Lung (tissue), 12 donors: ENCODE data around the gene MAST4. TPM values are rescaled to one million over a fixed set of nuclear protein-coding genes. Genes with fewer than 3 reads are reported as not detected.
A peak's percentile ranks its signal among the peaks of the same experiment; 100 is the strongest.

Experiments
- ATAC-seq: fragments of 200-7000 bp; cut with Tn5 transposase; one replicate; pipeline ENCODE4 v1.9.1; 2020; ENCODE audit warnings: moderate number of reproducible peaks; ENCODE audit not compliant: insufficient read depth, low FRiP score
- DNase-seq, 3 donors: peaks; one replicate each; pipeline ENCODE4 v3.0.0-alpha.2; 2013 to 2017
- H3K27ac ChIP-seq, 2 donors: one replicate each; pipeline ENCODE4 v1.5.1; 2013; ENCODE audit warnings: mild to moderate bottlenecking in 2 of 2, moderate library complexity in 2 of 2, control low read depth in 1 of 2, inconsistent platforms in 1 of 2, low read depth in 1 of 2, low read length in 1 of 2
- H3K27me3 ChIP-seq, 3 donors: one replicate each; pipeline ENCODE4 v1.5.1; 2013; ENCODE audit warnings: low read length in 2 of 3; ENCODE audit not compliant: control insufficient read depth in 3 of 3, insufficient read depth in 3 of 3
- H3K36me3 ChIP-seq, 4 donors: one replicate each; pipeline ENCODE4 v1.5.1; 2013; ENCODE audit warnings: low read length in 4 of 4, mild to moderate bottlenecking in 1 of 4, moderate library complexity in 1 of 4; ENCODE audit not compliant: control insufficient read depth in 4 of 4, insufficient read depth in 4 of 4
- H3K4me1 ChIP-seq, 5 donors: one replicate each; pipeline ENCODE4 v1.5.1; 2013; ENCODE audit warnings: low read length in 5 of 5, mild to moderate bottlenecking in 2 of 5, moderate library complexity in 1 of 5; ENCODE audit not compliant: control insufficient read depth in 5 of 5, insufficient read depth in 5 of 5
- H3K4me3 ChIP-seq: one replicate; pipeline ENCODE4 v1.5.1; 2013; ENCODE audit warnings: mild to moderate bottlenecking, control low read depth, moderate library complexity
- H3K9ac ChIP-seq, 2 donors: one replicate each; pipeline ENCODE4 v1.5.1; 2013; ENCODE audit warnings: low read length in 2 of 2, control low read depth in 1 of 2; ENCODE audit not compliant: insufficient read depth in 1 of 2
- H3K9me3 ChIP-seq, 4 donors: one replicate each; pipeline ENCODE4 v1.5.1; 2013; ENCODE audit warnings: low read length in 3 of 4, mild to moderate bottlenecking in 1 of 4, moderate library complexity in 1 of 4; ENCODE audit not compliant: control insufficient read depth in 4 of 4, insufficient read depth in 3 of 4
- CTCF ChIP-seq: IDR thresholded peaks from 2 replicates; pipeline ENCODE4 v1.5.1; 2012; ENCODE audit warnings: mild to moderate bottlenecking; ENCODE audit errors: control extremely low read depth, extremely low read depth
- WGBS, 2 donors: extraction: QIAGEN DNeasy Blood & Tissue Kit; methylation state at CpG; one replicate each; pipeline ENCODE4 v1.1.7; 2013; 5-methylcytosine and 5-hydroxymethylcytosine counted together
- polyA plus RNA-seq, 2 donors: library from polyadenylated mRNA; stranded (reverse); fragments of 200-250 nt; gene quantifications; one replicate each; pipeline ENCODE4 v1.2.1, GENCODE V29; 2013
- total RNA-seq, 2 donors: library from RNA; depleted of rRNA in 1 of 2; stranded (reverse); fragments of >200 nt in 1 of 2; gene quantifications; one replicate each; pipeline ENCODE4 v1.2.1, GENCODE V29; 2014 to 2021
- donor health status: control.
- donor health status: control.
- donor health status: Bipolar disorder and iron deficiency.
- donor health status: healthy.
- donor health status: DM: yes; HTN: yes; CAD: no.

Gene MAST4
- total and polyA plus RNA-seq, 4 donors: 13.9 to 153 (median 46.2) TPM

- H3K9me3 ChIP-seq: no peaks in the 10 kb centered on the region
- no peak overlapping the region for H3K9ac ChIP-seq
- peak overlapping the region in 1 of 2 donors; percentile 29 for H3K27ac ChIP-seq
- DNase-seq (no peak), ATAC-seq (no peak)
- no peak overlapping the region for H3K4me3 ChIP-seq
- H3K4me1 ChIP-seq: peaks cover 0 to 25% (median 10%) of the 10 kb centered on the region in 5 donors
- no peaks in the 10 kb centered on the region for H3K27me3 ChIP-seq
- TF ChIP-seq CTCF: no peak
- no peaks in the 10 kb centered on the region for H3K36me3 ChIP-seq
Measured at GRCh38 chr5:66737096-66737495, 140.9 kb downstream of the MAST4 start.

- Histone ChIP-seq H3K4me3 (no peak overlapping the region), H3K27me3 (no peaks in the 10 kb centered on the region), H3K27ac (no peak overlapping the region), H3K9me3 (no peaks in the 10 kb centered on the region), H3K9ac (no peak overlapping the region), H3K36me3 (no peaks in the 10 kb centered on the region), H3K4me1 (peaks cover 2 to 30% (median 10%) of the 10 kb centered on the region in 5 donors)
- no peak for TF ChIP-seq CTCF
- WGBS, 2 donors: 90 to 96% methylated on average over 1 of the region's 1 CpG
- ATAC-seq (no peak), DNase-seq (no peak)
Measured at GRCh38 chr5:66738136-66738535, 141.9 kb downstream of the MAST4 start.

GRCh38 chr5:66739021-66739420 is 142.8 kb downstream of the MAST4 start:
- H3K9ac ChIP-seq: no peak overlapping the region
- no peak overlapping the region for H3K4me3 ChIP-seq
- WGBS, 2 donors: 44 to 69% methylated on average over 3 of the region's 3 CpGs
- no peaks in the 10 kb centered on the region for H3K36me3 ChIP-seq
- no peaks in the 10 kb centered on the region for H3K9me3 ChIP-seq
- H3K27ac ChIP-seq: no peak overlapping the region
- peaks cover 2 to 36% (median 10%) of the 10 kb centered on the region in 5 donors for H3K4me1 ChIP-seq
- ATAC-seq (no peak), DNase-seq (no peak)
- H3K27me3 ChIP-seq: no peaks in the 10 kb centered on the region
- no peak for TF ChIP-seq CTCF

- Histone ChIP-seq H3K27ac (no peak overlapping the region), H3K9me3 (peaks cover 0 to 3% (median 0%) of the 10 kb centered on the region in 4 donors), H3K4me1 (peaks cover 2 to 36% (median 10%) of the 10 kb centered on the region in 5 donors), H3K36me3 (no peaks in the 10 kb centered on the region), H3K4me3 (no peak overlapping the region), H3K27me3 (no peaks in the 10 kb centered on the region), H3K9ac (no peak overlapping the region)
- ATAC-seq: no peak
- 60 to 69% methylated on average over 3 of the region's 3 CpGs for WGBS, 2 donors
- DNase-seq: no peak
- TF ChIP-seq CTCF: no peak
Measured at GRCh38 chr5:66739951-66740350, 143.8 kb downstream of the MAST4 start.
